Measurements from ENCODE around the gene OR5AS1.

DNA sequence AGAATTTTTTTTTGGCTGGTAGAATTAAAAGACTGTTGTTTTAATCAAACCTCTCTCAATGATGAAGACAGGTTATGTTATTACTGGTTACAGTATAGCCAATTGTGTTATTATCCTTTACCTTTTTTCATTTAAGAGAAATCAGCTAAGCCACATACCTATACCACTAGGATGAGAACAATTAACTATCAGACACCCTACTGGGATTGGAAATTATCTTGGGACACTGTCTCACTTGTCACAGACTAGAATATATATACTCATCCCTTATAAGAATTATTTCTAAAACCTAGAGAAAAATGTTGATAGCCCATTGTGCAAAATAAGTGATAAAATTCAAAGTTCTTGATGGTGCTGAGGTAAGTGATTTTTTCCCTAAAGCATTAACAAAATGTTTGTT is at the start of gene OR5AS1:
- TF ChIP-seq POLR2A (IDR thresholded peaks at IDR 0.05): no peak
- TF ChIP-seq, protein P1, sequence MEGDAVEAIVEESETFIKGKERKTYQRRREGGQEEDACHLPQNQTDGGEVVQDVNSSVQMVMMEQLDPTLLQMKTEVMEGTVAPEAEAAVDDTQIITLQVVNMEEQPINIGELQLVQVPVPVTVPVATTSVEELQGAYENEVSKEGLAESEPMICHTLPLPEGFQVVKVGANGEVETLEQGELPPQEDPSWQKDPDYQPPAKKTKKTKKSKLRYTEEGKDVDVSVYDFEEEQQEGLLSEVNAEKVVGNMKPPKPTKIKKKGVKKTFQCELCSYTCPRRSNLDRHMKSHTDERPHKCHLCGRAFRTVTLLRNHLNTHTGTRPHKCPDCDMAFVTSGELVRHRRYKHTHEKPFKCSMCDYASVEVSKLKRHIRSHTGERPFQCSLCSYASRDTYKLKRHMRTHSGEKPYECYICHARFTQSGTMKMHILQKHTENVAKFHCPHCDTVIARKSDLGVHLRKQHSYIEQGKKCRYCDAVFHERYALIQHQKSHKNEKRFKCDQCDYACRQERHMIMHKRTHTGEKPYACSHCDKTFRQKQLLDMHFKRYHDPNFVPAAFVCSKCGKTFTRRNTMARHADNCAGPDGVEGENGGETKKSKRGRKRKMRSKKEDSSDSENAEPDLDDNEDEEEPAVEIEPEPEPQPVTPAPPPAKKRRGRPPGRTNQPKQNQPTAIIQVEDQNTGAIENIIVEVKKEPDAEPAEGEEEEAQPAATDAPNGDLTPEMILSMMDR (IDR thresholded peaks at IDR 0.05): no peak
